HG03558 (cell line): ENCODE data around the gene PRRC2B.
"Not testable (repeated sequence)": the region's sequence is repeated elsewhere in the genome, so short reads cannot be mapped to it uniquely, and the experiment has no call there.

ENCODE experiments used
- ATAC-seq: cut with Tn5 transposase; IDR thresholded peaks from one replicate; pipeline ENCODE4 v1.9.1; 2021; ENCODE audit warnings: moderate number of reproducible peaks; ENCODE audit not compliant: unreplicated experiment; ENCODE audit errors: extremely low read depth

Gene PRRC2B

DNA sequence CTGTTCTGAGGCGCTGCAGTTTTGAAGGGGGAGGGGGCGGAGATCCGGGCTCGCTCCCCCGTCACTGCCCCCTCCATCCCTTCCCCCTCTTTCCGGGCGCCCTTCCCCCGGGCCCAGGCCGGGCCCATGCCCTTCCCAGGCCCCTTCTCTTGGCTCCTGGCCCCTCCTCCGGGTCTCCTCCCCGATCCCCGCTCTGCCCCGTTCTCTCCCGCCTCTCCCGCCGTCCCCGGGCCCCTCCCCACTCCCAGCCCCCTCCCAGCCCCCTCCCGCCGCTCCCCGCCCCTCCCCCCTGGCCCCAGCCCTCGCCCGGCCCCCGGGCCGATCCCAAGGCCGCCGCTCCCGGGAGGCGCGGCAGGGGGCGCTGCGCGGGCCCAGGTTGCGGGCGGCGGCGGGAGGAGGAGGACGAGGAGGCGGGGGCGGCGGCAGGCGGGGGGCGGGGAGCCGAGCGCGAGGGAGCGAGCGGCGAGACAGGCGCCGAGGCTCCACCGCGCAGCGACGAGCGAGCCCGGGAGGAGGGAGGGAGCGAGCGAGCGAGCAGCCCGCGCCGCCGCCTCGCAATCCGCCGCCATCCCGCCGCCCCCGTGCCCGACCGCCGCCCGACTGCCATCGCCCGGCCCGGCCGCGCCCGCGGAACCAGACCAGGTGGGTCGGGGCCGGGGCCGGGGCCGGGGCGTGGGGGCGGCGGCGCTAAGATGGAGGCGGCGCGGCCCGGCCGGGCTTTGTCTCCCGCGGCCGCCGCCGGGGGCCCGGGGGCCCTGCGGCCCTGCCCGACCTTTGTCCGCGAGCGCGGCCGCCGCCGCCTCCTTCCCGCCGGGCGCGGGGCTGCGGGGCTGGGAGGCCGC is at the start of gene PRRC2B:
Gene PRRC2B (plus strand): TSS at position 465 of the 842 bp plus-strand sequence. CDS start 36,059 bp downstream, outside the sequence.
- ATAC-seq = no peak

DNA sequence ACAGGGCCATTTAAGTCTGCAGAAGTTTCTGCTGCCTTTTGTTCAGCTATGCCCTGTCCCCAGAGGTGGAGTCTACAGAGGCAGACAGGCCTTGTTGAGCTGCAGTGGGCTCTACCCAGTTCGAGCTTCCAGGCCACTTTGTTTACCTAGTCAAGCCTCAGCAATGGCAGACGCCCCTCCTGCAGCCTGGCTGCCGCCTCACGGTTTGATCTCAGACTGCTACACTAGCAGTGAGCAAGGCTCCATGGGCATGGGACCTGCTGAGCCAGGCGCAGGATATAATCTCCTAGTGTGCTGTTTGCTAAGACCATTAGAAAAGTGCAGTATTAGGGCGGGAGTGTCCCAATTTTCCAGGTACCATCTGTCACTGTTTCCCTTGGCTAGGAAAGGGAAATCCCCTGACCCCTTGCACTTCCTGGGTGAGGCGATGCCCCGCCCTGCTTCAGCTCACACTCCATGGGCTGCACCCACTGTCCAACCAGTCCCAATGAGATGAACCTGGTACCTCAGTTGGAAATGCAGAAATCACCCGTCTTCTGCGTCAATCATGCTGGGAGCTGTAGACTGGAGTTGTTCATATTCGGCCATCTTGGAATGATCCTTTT is 48.9 kb upstream of the PRRC2B start:
- ATAC-seq = not testable (repeated sequence)

DNA sequence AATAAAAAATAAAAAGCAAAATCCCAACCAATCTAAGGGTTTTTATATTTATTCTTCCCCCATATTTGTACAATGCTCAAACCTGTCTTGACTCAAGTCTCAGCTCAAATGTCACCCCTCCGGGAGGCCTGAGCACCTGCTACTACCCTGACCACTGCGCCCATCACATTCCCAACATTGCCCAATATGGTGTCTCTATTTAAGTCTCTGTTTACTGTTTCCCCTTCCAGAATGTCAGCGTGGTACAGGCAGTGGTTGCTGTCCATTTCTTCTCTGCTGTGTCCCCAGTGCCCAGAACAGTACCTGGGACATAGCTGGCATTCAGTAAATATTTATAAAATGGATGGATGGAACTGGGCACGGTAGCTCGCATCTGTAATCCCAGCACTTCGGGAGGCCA is 47.3 kb upstream of the PRRC2B start:
- no peak for ATAC-seq

DNA sequence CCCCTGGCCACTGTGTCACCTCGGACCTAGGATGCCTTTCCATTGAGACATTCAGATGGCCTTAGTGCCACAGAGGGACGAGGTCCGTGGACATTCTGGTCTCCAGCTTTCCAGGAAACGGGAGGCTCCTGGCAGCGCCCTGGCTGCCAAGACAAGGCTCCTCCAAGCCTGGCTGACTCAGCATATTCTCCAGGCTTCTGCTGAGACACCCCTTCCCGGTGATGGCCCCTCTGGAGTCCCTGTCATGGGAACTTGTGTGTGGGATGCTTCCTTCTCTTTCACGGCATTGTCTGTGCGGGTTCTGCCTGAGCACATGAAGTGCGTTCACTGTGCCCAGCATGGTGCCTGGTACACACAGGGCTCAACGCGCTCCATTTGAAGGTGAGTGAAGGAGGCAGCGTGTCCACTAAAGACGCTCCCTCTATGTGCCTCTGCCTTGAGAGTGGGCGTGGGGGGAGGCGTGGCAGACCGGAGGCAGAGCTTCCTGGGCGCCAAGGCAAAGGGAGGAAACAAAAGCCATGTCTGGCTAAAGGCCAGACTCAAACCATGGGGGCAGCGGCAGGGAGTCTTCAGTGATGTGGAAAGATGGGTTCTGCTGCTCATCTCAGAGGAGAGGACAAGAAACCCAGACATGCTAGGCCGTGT is 46.4 kb upstream of the PRRC2B start:
- ATAC-seq = no peak

DNA sequence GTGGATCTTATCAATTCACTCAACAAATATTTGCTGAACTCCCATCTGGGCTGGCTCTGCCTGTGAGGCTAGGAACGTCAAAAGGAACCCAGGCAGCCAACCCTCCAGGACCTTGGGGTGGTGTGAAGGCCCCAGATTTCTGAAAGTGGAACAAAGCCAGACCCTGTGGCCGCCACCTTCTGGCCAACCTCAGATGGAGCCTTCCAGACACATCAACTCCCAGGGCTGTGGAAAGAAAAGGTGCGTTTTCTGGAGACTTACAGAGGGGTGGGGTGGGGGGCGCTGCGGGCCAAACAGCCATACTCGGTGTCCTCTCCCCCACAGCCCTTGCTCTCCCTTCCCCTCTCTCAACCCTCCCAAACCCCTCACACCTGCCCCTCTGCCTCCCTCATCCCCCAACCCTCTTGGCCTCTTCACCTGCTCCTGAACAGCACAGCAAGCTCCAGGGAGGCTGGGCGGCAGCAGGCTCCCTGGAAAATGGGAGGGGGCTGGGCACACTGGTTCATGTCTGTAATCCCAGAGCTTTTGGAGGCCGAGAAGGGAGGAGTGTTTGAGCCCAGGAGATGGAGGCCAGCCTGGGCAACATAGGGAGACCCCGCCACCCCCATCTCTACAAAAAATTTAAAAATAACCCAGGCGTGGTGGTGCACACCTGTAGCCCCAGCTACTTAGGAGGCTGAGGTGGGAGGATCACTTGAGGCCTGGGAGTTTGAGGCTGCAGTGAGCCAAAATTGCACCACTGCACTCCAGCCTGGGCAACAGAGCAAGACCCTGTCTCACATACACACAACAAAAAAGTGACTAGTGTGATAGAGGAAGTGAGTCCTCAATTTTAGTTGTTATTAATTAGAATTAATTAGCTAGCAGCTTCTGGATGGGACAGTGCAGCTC is 45.0 kb upstream of the PRRC2B start:
- ATAC-seq = no peak

DNA sequence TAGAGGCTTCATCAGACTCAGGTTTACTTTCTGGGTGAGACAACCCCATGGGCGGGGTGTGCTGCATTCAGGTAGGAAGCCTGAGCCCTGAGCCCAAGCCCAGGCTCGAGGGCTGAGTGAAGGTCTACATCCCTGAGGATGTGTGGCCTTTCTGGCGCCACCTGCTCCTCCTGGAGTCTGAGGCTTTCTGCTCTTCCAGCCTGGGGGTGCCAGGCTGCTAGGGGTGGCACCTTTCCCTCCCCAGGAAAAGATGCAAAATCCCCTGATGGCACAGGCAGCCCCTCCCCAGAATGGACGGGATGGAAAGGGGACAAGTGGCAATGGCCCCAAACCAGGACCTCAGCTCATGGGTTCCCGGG is 44.4 kb upstream of the PRRC2B start:
- no peak for ATAC-seq

DNA sequence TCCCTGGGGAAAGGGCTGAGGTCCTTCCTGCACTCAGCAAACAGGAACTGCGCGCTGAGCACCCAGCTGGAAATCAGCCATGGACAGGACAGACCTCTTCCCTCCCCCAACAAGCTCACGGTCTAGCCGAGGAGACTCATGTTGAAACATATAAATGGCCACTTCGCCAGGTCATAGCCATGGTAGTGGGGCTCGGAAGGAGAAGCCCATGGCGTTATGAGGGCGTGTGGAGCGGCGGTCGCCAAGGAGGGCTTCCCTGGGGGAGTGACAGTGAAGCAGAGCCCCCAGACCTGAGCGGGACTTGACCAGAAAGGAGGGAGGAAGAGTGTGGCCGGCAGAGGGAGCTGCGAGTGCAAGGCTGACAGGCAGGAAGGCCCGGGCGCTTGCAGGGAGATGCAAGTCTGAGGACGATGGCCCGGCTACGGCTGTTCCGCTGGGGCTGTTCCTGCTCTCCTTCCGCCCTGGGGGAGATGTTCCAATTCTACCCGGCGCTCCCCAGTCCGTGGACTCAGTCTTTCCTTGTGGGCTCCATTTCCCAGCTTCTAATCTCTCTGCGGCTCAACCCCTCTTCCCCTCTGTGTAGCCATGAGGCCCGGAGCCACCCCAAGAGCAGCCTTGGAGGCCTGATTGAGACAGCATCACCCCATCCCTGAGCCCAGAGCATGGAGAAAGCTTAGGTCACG is 43.9 kb upstream of the PRRC2B start:
- no peak for ATAC-seq

DNA sequence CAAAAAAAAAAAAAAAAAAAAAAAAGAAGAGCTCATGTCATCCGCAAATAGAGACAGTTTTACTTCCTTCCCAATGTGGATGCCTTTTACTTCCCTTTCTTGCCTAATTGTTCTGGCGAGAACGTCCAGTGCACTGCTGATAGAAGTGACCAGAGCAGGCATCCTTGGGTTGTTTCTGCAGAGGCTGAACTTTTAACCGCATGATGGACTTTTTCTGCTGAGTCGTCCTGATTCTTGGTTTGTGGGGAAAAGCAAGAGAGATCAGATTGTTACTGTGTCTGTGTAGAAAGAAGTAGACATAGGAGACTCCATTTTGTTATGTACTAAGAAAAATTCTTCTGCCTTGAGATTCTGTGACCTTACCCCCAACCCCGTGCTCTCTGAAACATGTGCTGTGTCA is 37.4 kb upstream of the PRRC2B start:
- ATAC-seq = not testable (repeated sequence)

DNA sequence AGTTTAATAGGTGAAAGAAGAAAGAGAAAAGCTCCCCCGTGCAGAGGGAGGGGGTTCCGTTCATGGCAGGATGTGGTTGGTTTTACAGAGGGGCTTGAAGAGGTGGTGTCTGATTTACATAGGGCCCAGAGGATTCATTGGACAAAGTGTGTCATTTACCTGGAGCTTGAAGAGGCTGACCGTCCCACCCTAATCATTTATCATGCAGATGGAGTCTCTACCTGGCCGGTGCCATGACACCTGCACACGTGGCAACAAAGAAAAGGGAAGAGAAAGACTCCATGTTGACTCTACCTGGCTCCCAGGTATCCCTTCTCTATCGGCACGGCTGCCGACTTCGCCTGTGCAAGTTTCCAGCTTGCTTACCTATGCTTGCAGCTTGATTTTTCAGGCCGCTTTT is 35.3 kb upstream of the PRRC2B start:
- ATAC-seq = no peak

DNA sequence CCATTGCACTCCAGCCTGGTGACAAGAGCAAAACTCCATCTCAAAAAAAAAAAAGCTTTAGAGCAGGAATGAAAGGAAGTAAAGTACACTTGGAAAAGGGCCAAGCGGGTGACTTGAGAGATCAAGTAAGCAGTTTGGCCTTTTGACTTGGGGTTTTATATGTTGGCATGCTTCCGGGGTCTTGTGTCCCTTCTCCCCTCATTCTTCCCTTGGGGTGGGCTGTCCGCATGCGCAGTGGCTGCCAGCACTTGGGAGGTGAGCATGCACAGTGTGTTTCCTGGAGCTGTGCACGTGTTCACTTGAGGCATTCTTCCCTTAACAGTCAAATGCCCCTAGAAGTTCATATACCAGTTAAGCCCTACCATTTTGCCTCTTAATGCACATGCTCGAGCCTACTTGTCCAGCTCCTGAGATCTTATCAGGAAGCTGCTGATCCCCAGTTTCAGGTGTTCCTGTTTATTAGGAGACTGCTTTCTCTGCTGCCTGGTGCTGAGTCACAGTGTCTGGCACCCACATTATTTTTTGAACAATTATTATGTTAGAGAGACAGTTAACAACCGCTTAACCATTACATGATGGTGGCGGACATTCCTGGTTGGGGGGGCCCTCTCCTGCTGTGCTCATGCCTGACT is 32.6 kb upstream of the PRRC2B start:
- ATAC-seq = no peak

DNA sequence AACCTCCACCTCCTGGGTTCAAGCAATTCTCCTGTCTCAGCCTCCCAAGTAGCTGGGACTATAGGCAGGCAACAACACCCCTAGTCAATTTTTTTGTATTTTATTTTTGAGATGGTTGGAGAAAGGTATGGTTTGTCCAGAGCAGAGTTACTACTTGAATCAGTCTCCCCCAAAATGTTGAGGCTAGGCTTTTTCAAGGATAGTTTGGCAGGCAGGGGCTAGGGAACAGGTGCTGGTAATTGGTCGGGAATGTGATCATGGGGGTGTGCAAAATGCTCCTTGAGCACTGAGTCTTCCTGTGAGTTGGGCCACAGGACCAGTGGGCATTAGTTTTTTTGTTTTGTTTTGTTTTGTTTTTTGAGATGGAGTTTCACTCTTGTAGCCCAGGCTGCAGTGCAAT is 28.3 kb upstream of the PRRC2B start:
- ATAC-seq = no peak

DNA sequence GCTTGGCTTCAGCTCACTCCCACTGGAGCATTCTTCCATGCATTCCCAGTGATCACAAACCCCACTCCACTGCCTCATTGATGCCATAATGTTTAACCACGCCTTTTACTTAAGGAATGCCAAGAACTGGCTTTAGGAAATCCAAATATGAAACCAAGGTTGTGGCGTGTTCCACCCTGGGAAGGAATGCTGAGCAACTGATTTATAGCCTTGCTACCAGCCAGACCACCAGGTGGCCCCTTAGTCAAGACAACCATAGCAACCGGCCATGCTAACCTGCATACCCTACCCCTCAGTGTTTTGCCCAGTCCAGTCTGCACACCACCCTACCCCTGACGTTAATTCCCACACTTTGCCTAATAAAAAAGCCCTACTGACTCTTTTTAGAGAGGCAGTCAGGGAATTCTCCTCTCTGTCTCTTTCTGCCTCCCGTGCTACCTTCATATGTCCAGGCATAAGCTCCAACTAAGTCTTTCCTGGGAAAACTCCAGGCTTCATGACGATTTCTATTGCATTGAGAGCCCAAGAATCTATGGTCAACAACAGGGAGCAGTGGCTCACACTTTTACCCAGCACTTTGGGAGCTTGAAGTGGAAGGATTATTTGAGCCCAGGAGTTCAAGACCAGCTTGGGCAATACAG is 27.0 kb upstream of the PRRC2B start:
- no peak for ATAC-seq

DNA sequence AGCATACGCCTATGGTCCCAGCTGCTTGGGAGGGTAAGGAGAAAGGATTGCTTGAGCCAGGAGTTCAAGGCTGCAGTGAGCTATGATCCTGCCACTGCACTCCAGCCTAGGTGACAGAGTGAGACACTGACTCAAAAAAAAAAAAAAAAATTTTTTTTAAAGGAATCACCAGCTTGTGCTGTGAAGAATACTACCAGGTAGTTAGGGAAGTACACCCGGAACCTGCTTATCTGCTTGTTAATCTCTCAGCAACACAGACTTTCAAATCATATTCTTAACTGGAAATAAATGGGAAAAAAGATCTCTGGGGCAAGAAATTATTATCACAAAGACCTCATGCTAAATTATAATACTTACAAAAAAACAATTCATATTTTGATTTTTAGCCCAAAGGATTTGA is 26.4 kb upstream of the PRRC2B start:
- no peak for ATAC-seq

DNA sequence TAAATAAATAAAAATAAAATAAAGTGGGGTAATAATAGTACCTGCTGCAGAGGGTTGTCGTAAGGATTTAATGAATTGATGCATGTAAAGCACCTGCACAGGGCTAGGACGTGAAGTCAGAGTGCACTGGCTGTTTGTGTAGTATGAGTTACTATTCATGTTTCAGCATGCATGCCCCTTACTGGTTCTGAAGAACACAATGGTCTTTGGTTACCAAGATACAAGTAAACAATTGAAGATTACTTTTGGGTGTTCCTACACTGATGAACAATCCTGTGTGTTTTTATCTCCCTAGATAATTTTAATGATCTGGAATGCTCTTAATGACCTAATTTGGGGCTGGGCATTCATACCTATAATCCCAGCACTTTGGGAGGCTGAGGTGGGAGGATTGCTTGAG is 23.2 kb upstream of the PRRC2B start:
- ATAC-seq = no peak

DNA sequence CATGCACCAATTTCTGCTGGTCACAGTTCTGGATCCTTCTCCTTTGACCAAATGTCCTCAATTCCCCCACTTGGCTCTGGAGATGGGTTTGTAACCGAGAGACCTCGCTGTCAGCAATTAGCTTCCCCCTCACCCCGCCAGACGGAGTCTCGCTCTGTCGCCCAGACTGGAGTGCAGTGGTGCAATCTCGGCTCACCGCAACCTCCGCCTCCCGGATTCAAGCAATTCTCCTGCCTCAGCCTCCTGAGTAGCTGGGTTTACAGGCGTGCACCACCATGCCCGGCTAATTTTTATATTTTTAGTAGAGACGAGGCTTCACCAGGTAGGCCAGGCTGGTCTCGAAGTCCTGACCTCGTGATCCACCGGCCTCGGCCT is 21.3 kb upstream of the PRRC2B start:
- ATAC-seq = not testable (repeated sequence)

DNA sequence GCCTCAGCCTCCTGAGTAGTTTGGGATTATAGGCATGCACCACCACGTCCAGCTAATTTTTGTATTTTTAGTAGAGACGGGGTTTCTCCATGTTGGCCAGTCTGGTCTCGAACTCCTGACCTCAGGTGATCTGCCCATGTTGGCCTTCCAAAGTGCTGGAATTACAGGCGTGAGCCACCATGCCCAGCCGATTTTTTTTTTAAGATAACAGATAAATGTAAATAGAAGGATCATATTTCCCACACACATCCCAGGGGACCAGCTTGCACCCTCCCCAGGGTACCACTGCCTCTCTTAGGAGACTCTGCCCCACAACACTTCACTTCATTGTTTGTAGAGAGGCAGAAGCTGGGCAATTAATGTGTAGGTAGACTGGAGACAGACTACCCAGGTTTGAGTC is 19.2 kb upstream of the PRRC2B start:
- ATAC-seq = not testable (repeated sequence)

DNA sequence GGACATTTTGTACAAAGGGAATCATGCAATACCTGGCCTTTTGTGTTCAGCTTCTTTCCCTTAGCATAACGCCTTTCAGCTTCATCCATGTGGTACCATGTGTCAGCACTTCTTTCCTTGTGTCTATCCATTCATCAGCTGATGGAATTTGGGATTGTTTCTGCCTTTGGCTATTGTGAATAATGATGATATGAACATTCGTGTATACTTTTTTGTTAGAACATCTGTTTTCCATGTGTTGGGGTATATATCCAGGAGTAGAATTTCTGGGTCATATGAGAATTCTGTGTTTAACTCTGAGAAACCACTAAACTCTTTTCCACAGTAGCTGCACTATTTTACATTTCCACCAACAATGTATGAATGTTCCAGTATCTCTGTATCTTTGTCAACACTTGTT is 14.8 kb upstream of the PRRC2B start:
- no peak for ATAC-seq

DNA sequence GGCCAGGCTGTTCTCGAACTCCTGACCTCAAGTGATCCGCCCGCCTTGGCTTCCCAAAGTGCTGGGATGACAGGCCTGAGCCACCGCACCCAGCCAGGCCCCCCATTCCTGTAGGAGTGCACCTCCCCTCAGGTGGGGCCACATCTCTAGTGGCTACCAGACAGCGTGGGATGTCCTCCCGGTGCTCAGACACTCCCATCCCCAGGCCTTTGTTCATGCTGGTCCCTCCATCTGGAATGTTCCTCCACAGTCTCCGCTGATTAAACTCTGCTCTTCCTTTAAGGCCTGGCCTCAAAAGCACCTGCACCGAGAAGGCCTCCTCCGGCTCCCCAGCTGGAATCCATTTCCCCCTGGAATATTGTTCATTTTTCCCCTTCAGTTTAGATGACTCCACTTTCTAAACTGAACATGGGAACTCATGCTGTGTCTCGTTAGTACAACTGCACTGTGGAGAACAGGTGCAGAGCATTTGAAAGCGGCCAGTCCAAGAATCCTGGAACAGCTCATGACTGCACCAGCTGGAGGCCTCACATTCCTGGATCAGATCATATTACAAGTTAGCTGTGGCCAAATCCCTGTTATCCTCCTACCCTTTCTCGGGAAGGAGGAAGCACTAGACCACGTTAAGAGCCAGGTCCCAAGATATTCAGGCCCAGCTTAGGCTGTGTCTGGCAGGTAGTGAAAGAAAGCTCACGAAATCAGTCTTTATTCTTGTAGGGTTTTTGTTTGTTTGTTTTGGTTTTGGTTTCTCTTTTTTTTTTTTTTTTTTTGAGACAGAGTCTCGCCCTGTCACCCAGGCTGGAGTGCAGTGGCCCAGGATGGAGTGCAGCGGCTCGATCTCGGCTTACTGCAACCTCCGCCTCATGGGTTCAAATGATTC is 10.8 kb upstream of the PRRC2B start:
- ATAC-seq = no peak
